K562 (cell line): Measurements from ENCODE around the gene OST4. TPM values are rescaled to one million over a fixed set of nuclear protein-coding genes. Genes with fewer than 3 reads are reported as not detected.

Experiments
- ARID3A ChIP-seq: IDR thresholded peaks from 2 replicates; pipeline ENCODE4 v1.6.1; 2012; ENCODE audit warnings: low read depth, low read length, improper control_type of control experiment, borderline replicate concordance
- CGGBP1 ChIP-seq: fragments of 250-450 bp; sonication (Bioruptor Pico); IDR thresholded peaks from 2 replicates; pipeline ENCODE4 v1.9.0; 2021; ENCODE audit warnings: mild to moderate bottlenecking
- CSDE1 ChIP-seq, 2 experiments: fragments of 450-650 bp; IDR thresholded peaks; 2 replicates each; pipeline ENCODE4 v1.6.1; 2016; ENCODE audit warnings: mild to moderate bottlenecking in 1 of 2
- HIVEP1 ChIP-seq: fragments of 250-450 bp; sonication (Bioruptor Pico); IDR thresholded peaks from 2 replicates; pipeline ENCODE4 v1.4.0; 2020; ENCODE audit warnings: mild to moderate bottlenecking
- KLF1 ChIP-seq: fragments of 450-650 bp; IDR thresholded peaks from 2 replicates; pipeline ENCODE4 v1.6.1; 2016; ENCODE audit warnings: missing genetic modification characterization, missing compliant biosample characterization
- KLF10 ChIP-seq: fragments of 250-450 bp; sonication (Bioruptor Pico); IDR thresholded peaks from 2 replicates; pipeline ENCODE4 v1.6.1; 2021; ENCODE audit warnings: matching md5 sums
- LCOR ChIP-seq: sonication (generic); formaldehyde crosslinking; IDR thresholded peaks from 2 replicates; pipeline ENCODE4 v1.8.0; 2022; ENCODE audit warnings: mild to moderate bottlenecking, missing genetic modification reagents
- RBM14 ChIP-seq: fragments of 200-400 bp; formaldehyde crosslinking; IDR thresholded peaks from 2 replicates; pipeline ENCODE4 v1.6.1; 2018; ENCODE audit warnings: low read depth, mild to moderate bottlenecking, low read length, moderate library complexity, borderline replicate concordance; ENCODE audit not compliant: insufficient read depth
- RREB1 ChIP-seq: fragments of 250-450 bp; sonication (Bioruptor Pico); IDR thresholded peaks from 2 replicates; pipeline ENCODE4 v1.4.0; 2020
- TEAD4 ChIP-seq, 2 experiments: sonication (generic) in 1 of 2; formaldehyde crosslinking in 1 of 2; IDR thresholded peaks; 2 replicates each; pipeline versions ENCODE4 v1.6.1 to v1.8.0; 2012 to 2022; ENCODE audit warnings: borderline replicate concordance in 1 of 2, inconsistent platforms in 1 of 2, low read length in 1 of 2, mild to moderate bottlenecking in 1 of 2, missing genetic modification reagents in 1 of 2
- UBTF ChIP-seq, 2 experiments: IDR thresholded peaks; 2 replicates each; pipeline ENCODE4 v1.6.1; 2012; ENCODE audit warnings: improper control_type of control experiment in 2 of 2, low read depth in 2 of 2, low read length in 2 of 2, borderline replicate concordance in 1 of 2
- ZBTB26 ChIP-seq: fragments of 450-650 bp; formaldehyde crosslinking; IDR thresholded peaks from 2 replicates; pipeline ENCODE4 v1.4.0; 2022; ENCODE audit warnings: missing genetic modification characterization
- ZNF12 ChIP-seq: sonication (generic); formaldehyde crosslinking; IDR thresholded peaks from 2 replicates; pipeline ENCODE4 v1.4.0; 2020; ENCODE audit warnings: mild to moderate bottlenecking, missing genetic modification reagents
- ZNF143 ChIP-seq: sonication (generic); formaldehyde crosslinking; IDR thresholded peaks from 2 replicates; pipeline ENCODE4 v1.9.0; 2022; ENCODE audit warnings: mild to moderate bottlenecking, missing genetic modification reagents
- polyA plus RNA-seq, 8 experiments: library from polyadenylated mRNA; depleted of rRNA in 4 of 8; stranded (reverse) in 5 of 8; unstranded in 3 of 8; fragments of >200 nt; fragmentation: Nextera tagmentation in 2 of 8; fragmentation: Illumina TruSeq in 1 of 8; extraction: Ambion mirVana in 2 of 8; extraction: Trizol in 1 of 8; gene quantifications; 2 replicates each; pipeline versions ENCODE4 v1.2.1 to v1.2.3, GENCODE V29; 2011 to 2014; ENCODE audit warnings: inconsistent platforms in 1 of 8, missing spikeins in 1 of 8
- total RNA-seq, 7 experiments: library from RNA; depleted of rRNA in 6 of 7; stranded (reverse); fragments of >200 nt in 6 of 7; fragmentation: Illumina TruSeq in 2 of 7; extraction: Trizol in 2 of 7; gene quantifications; 2 replicates each; pipeline versions ENCODE4 v1.2.1 to v1.2.3, GENCODE V29; 2011 to 2021; ENCODE audit warnings: low replicate concordance in 1 of 7

The OST4 gene
- total and polyA plus RNA-seq, 9 of the 15 experiments (the other 6 are each of a cell fraction or from before 2014, with no cell fraction given), result 186 to 1,155 (median 355) TPM

GRCh38 chr2:27050996-27051901 is 20.2 kb downstream of the OST4 start, which contains the start of gene AGBL5 (continued):
- TF ChIP-seq HIVEP1 (CRISPR knock-in tag) (no peak), ZNF12 (CRISPR knock-in tag) (no peak), CSDE1 (IDR thresholded peaks at IDR 0.05) (peak in 1 of 2 experiments; percentile 83; a peak in 2 of 4 replicates), KLF10 (no peak), RBM14 (no peak), ARID3A (no peak), RREB1 (CRISPR knock-in tag) (peak; percentile 96), KLF1 (tag) (0 out of 2 replicates have a peak, but pooled peaks have one; percentile 31), CGGBP1 (CRISPR knock-in tag) (no peak), ZBTB26 (CRISPR knock-in tag) (peak; percentile 12; the same call in 1 of the 2 replicates), ZNF143 (CRISPR knock-in tag) (no peak), UBTF (IDR thresholded peaks at IDR 0.05; ENCODE audit: borderline replicate concordance in 1 of 2, low read depth in 2 of 2, low read length in 2 of 2) (no peak), TEAD4 (IDR thresholded peaks at IDR 0.05; ENCODE audit: low read length) (peak; percentile 64; the same call in 1 of the 2 replicates), TEAD4 (CRISPR knock-in tag; IDR thresholded peaks at IDR 0.05; ENCODE audit: borderline replicate concordance) (no peak), LCOR (CRISPR knock-in tag) (peak; percentile 89)
